Activated CD4-positive, alpha-beta T cell treated with anti-CD3 and anti-CD28 coated beads, Interleukin-2, amount 50 U/mL, for 4 hours (primary cell): ENCODE measurements around the gene ARNT2.
"Not testable (repeated sequence)": the region's sequence is repeated elsewhere in the genome, so short reads cannot be mapped to it uniquely, and the experiment has no call there.

Experiments used
- DNase-seq, 2 experiments: peaks; one replicate each; pipeline ENCODE4 v3.0.0-alpha.2; 2020

Gene ARNT2

GRCh38 chr15:80633221-80633620, 229.0 kb downstream of the ARNT2 start:
- DNase-seq, result no peak

- no peak for DNase-seq
Measured at GRCh38 chr15:80635953-80636352, 231.8 kb downstream of the ARNT2 start.

GRCh38 chr15:80636675-80637074, 232.5 kb downstream of the ARNT2 start:
- no peak for DNase-seq

GRCh38 chr15:80637747-80638146, 233.6 kb downstream of the ARNT2 start:
- no peak for DNase-seq

GRCh38 chr15:80638553-80639167, 234.5 kb downstream of the ARNT2 start:
- no peak for DNase-seq

GRCh38 chr15:80639168-80639555, 235.0 kb downstream of the ARNT2 start:
- DNase-seq, result no peak

GRCh38 chr15:80640531-80641121, 236.4 kb downstream of the ARNT2 start:
- DNase-seq, result no peak

- DNase-seq, result no peak
Measured at GRCh38 chr15:80641384-80641783, 237.2 kb downstream of the ARNT2 start.

GRCh38 chr15:80643431-80643951, 239.3 kb downstream of the ARNT2 start:
- no peak for DNase-seq

GRCh38 chr15:80645494-80646065, 241.4 kb downstream of the ARNT2 start:
- no peak for DNase-seq

GRCh38 chr15:80647424-80647823, 243.2 kb downstream of the ARNT2 start:
- not testable (repeated sequence) for DNase-seq
